Activated CD8-positive, alpha-beta T cell treated with anti-CD3 and anti-CD28 coated beads for 36 hours (primary cell): ENCODE measurements around the gene COIL. TPM values are rescaled to one million over a fixed set of nuclear protein-coding genes. Genes with fewer than 3 reads are reported as not detected.
A peak's percentile ranks its signal among the peaks of the same experiment; 100 is the strongest.

Source experiments
- ATAC-seq: fragments of 200-7000 bp; cut with Tn5 transposase; one replicate; pipeline ENCODE4 v1.10.0; 2021; ENCODE audit warnings: mild to moderate bottlenecking, moderate library complexity
- CTCF ChIA-PET: fragments of 350-600 bp; sonication (Branson Sonifier 250); formaldehyde crosslinking; loops from one replicate; lab custom pipeline; 2021; ENCODE audit warnings: antibody characterized with exemption; lab: Charles Lee
- POLR2A ChIA-PET: fragments of 350-600 bp; sonication (Branson Sonifier 250); formaldehyde crosslinking; loops from one replicate; lab custom pipeline; 2021; ENCODE audit warnings: antibody characterized with exemption; lab: Charles Lee
- DNase-seq: peaks from one replicate; pipeline ENCODE4 v3.0.0-alpha.2; 2020
- H3K27ac Mint-ChIP-seq: one replicate; pipeline ENCODE4 v1.8.0; 2021; ENCODE audit warnings: mild to moderate bottlenecking, mixed read lengths
- H3K27me3 Mint-ChIP-seq: one replicate; pipeline ENCODE4 v1.8.0; 2021; ENCODE audit warnings: mixed read lengths
- H3K36me3 Mint-ChIP-seq: one replicate; pipeline ENCODE4 v1.8.0; 2021; ENCODE audit warnings: low read depth, mixed read lengths
- H3K4me1 Mint-ChIP-seq: one replicate; pipeline ENCODE4 v1.8.0; 2021; ENCODE audit warnings: low read depth, mixed read lengths
- H3K4me3 Mint-ChIP-seq: one replicate; pipeline ENCODE4 v1.8.0; 2021; ENCODE audit warnings: mild to moderate bottlenecking, moderate library complexity, mixed read lengths
- H3K9me3 Mint-ChIP-seq: one replicate; pipeline ENCODE4 v1.8.0; 2021; ENCODE audit warnings: mixed read lengths
- intact Hi-C: fragments of 100-400 bp; cut with micrococcal nuclease; formaldehyde crosslinking; loops from one replicate; pipeline ENCODE4 v1.10.0; 2022
- total RNA-seq, 2 experiments: library from RNA; stranded (reverse); gene quantifications; one replicate each; pipeline ENCODE4 v1.2.3, GENCODE V29; 2021
- TF ChIP-seq, protein P1 (sequence below): fragments of 200-600 bp; IDR thresholded peaks from one replicate; pipeline ENCODE4 v1.8.0; 2022; ENCODE audit warnings: antibody characterized with exemption, mild to moderate bottlenecking

Gene COIL
- total RNA-seq, 2 experiments from 2014 or later = 19.5 to 20.8 TPM

DNA sequence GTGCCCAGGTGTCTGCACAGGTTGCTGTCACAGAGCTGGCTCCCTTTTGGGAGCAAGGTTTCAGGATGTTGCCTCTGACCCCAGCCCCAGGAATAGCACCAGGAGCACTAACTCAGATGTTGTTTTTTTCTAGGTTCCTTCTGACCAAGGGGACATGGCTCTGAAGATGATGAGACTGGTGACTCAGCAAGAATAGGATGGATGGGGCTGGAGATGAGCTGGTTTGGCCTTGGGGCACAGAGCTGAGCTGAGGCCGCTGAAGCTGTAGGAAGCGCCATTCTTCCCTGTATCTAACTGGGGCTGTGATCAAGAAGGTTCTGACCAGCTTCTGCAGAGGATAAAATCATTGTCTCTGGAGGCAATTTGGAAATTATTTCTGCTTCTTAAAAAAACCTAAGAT lies 45.2 kb upstream of the COIL start:
- ChIA-PET CTCF (no interaction called here), POLR2A (no interaction called here)
- no peak for DNase-seq
- intact Hi-C loops = no loop called here
- Mint-ChIP-seq H3K27me3 (peaks cover 6% of the 10 kb centered on the region), H3K4me3 (no peak overlapping the region), H3K9me3 (no peaks in the 10 kb centered on the region), H3K27ac (no peak overlapping the region), H3K36me3 (peaks cover 6% of the 10 kb centered on the region), H3K4me1 (peaks cover 8% of the 10 kb centered on the region)
- TF ChIP-seq, protein P1, sequence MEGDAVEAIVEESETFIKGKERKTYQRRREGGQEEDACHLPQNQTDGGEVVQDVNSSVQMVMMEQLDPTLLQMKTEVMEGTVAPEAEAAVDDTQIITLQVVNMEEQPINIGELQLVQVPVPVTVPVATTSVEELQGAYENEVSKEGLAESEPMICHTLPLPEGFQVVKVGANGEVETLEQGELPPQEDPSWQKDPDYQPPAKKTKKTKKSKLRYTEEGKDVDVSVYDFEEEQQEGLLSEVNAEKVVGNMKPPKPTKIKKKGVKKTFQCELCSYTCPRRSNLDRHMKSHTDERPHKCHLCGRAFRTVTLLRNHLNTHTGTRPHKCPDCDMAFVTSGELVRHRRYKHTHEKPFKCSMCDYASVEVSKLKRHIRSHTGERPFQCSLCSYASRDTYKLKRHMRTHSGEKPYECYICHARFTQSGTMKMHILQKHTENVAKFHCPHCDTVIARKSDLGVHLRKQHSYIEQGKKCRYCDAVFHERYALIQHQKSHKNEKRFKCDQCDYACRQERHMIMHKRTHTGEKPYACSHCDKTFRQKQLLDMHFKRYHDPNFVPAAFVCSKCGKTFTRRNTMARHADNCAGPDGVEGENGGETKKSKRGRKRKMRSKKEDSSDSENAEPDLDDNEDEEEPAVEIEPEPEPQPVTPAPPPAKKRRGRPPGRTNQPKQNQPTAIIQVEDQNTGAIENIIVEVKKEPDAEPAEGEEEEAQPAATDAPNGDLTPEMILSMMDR = no peak
- ATAC-seq = no peak

DNA sequence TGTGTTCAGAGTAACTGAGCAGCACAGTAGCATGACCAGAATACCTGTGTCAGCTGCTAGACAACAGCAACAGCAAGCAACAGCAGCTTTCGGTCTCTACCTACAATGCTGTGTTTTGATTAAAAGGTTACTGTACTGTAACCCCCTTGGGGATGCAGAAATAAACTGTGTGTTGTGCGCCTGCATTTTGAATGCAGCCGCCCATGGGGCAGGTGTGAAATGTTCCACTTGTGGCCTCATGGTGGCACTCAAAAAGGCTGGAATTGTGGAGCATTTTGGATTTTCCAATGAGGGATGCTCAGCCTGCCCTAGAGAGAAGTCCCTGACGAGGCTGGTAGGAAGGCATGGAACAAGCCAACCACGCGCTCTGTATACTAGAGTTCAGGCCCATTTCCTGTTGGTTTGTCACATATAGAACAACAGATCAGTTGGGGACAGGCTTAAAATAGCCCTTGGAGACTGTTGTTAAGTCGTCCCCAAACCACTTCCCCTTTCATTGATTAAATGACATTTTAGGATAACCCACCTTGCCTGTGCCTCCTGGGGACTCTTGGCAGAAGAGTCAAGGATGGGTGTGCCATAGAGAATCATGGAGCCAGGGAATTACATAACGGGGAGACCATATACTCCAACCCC lies 44.2 kb upstream of the COIL start:
- Mint-ChIP-seq H3K36me3 (peaks cover 6% of the 10 kb centered on the region), H3K4me3 (no peak overlapping the region), H3K9me3 (no peaks in the 10 kb centered on the region), H3K27me3 (peaks cover 4% of the 10 kb centered on the region), H3K27ac (no peak overlapping the region), H3K4me1 (peaks cover 6% of the 10 kb centered on the region)
- intact Hi-C loops = no loop called here
- TF ChIP-seq, protein P1 = no peak
- ChIA-PET CTCF (no interaction called here), POLR2A (no interaction called here)
- ATAC-seq (peak; percentile 25), DNase-seq (no peak)

DNA sequence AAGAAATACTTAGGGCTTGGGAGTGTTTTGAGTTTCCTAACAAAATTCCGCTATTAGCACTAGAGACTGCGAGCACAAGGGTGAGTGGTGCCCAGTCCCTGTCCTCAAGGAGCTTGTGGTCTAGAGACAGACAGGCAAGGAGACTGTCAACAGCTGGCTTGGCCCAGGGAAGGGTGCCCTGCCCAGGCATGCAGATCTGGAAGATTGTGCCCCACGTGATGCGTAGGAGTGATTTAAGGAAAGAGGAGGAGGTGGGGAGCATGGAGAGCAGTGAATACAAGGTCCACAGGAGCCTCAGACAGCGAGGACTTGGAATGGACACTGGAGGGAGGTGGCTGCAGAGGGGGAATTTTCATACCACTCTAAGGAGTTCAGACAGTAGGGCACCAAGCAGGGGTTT lies 42.1 kb upstream of the COIL start:
- Mint-ChIP-seq H3K4me1 (peaks cover 3% of the 10 kb centered on the region), H3K36me3 (peaks cover 7% of the 10 kb centered on the region), H3K27ac (no peak overlapping the region), H3K27me3 (no peaks in the 10 kb centered on the region), H3K9me3 (no peaks in the 10 kb centered on the region), H3K4me3 (no peak overlapping the region)
- no peak for DNase-seq
- TF ChIP-seq, protein P1 = no peak
- CTCF ChIA-PET = no interaction called here
- ATAC-seq = no peak
- intact Hi-C loops = no loop called here
- POLR2A ChIA-PET = no interaction called here

DNA sequence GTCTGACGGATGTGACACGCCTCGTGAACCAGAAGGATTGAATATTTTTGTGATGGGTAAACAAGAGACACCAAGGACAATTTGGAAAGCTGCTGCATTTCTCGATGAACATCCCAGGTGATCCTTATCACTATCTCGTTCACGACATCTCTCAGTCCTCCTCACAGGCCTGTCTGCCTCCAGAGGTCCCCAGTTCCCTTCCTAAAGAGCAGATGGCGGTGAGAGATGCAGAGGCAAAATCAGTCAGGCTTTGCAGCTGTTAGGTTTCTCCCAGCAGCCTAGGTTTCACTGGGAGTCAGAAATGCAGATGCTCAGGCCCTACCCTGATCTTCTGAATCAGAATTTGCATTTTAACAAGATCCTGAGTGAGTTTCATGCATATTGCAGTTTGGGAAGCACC lies 40.7 kb upstream of the COIL start:
- Mint-ChIP-seq H3K4me1 (peaks cover 3% of the 10 kb centered on the region), H3K27ac (no peak overlapping the region), H3K4me3 (no peak overlapping the region), H3K9me3 (no peaks in the 10 kb centered on the region), H3K27me3 (no peaks in the 10 kb centered on the region), H3K36me3 (peaks cover 13% of the 10 kb centered on the region)
- no peak for DNase-seq
- CTCF ChIA-PET = interaction anchor here (0.8 to 1.4 kb wide), 2 partner anchors 9 to 10 kb away, joined by 3 read pairs; no protein-coding TSS in a partner anchor
- intact Hi-C loops = no loop called here
- no peak for ATAC-seq
- POLR2A ChIA-PET = no interaction called here
- TF ChIP-seq, protein P1 = no peak

DNA sequence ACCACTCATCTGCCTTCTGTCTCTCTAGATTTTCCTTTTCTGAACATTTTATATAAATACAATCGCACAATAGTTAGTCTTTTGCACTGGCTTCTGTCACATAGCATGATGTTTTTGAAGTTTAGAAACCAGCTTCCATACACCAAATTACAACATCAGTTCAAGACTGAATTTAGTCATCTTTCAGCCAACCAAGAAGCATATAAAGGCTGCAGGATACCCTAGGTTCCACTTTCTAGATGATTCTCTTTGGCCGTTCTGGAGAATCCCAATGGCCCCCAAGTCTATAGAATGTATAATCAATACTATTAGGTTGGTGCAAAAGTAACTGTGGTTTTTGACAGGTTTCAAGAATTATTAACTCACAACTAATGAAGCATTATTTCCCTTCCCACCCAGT lies 36.5 kb upstream of the COIL start:
- ChIA-PET POLR2A (no interaction called here), CTCF (interaction anchor here (0.9 to 1.4 kb wide), 2 partner anchors 10 to 13 kb away, joined by 3 read pairs; no protein-coding TSS in a partner anchor)
- H3K27me3 Mint-ChIP-seq = no peaks in the 10 kb centered on the region
- no peak overlapping the region for H3K4me3 Mint-ChIP-seq
- TF ChIP-seq, protein P1 = no peak
- peaks cover 9% of the 10 kb centered on the region for H3K36me3 Mint-ChIP-seq
- H3K9me3 Mint-ChIP-seq = no peaks in the 10 kb centered on the region
- H3K4me1 Mint-ChIP-seq = no peaks in the 10 kb centered on the region
- intact Hi-C loops = no loop called here
- DNase-seq (no peak), ATAC-seq (no peak)
- H3K27ac Mint-ChIP-seq = no peak overlapping the region
